Measurements from ENCODE around the gene LPP.

LPP gene

DNA sequence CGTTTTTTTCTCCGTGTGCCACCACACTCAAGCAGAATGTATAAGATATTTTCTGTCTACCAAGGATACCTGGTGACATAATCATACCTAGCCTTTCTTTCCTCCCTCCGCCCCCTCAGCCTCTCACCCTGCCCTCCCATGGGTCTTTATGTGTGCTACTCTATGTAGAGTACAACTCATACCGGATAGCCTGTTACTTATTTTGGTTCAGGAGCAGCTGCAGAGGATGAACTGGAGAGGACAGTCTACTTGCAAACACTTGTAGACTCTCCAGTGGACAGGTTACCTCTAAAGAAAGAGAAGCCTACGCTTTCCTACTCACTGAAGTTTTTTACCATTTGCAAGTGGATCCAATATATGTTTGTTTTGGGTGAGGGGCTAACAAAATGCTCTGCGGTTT, 671.9 kb downstream of the LPP start:
- no peak for DNase-seq (ENCODE audit: low read depth in 2 of 2)

- DNase-seq (ENCODE audit: low read depth in 2 of 2): peak in 1 of 2 donors; percentile 16
Observed at GRCh38 chr3:188826574-188826973, 672.6 kb downstream of the LPP start.

DNA sequence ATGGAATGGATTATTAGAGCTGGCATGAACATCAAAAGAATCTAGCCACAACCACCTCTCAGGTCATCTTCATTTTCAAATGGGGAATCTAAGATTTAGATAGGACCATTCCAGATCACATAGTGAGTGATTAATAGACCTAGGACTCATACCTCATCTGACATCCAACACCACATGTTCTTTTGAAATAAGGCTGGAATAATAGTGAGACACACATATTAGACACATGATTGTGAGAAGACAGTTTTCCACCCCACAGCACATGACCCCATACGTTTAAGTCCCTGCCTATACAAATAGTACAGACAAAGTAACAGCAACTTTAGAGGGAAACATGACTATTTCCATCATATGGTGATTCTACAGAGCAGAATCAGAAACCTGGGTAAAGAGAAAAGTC, 673.1 kb downstream of the LPP start:
- no peak for DNase-seq (ENCODE audit: low read depth in 2 of 2)

- no peak for DNase-seq (ENCODE audit: low read depth in 2 of 2)
Observed at GRCh38 chr3:188827576-188827975, 673.6 kb downstream of the LPP start.

- no peak for DNase-seq (ENCODE audit: low read depth in 2 of 2)
Observed at GRCh38 chr3:188829130-188829529, 675.2 kb downstream of the LPP start.

DNA sequence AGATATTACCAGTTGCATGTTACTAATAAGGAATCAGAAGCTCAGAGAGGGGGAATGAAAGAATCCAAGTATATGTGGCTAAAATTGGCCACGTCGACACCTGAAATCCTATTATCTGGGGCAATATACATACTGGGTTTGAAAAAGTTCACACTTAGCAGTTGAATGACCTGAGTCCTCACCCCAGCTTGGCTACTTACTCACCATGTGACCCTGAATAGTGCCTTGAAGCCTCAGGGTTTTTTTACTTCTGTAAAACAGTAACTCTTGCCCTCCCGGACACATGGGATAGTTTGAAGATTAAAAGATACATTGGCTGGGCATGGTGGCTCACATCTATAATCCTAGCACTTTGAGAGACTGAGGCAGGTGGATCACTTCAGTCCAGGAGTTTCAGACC, 675.6 kb downstream of the LPP start:
- no peak for DNase-seq (ENCODE audit: low read depth in 2 of 2)

- no peak for DNase-seq (ENCODE audit: low read depth in 2 of 2)
Observed at GRCh38 chr3:188830893-188831292, 676.9 kb downstream of the LPP start.

GRCh38 chr3:188832146-188832545, 678.2 kb downstream of the LPP start:
- DNase-seq (ENCODE audit: low read depth in 2 of 2): no peak

DNA sequence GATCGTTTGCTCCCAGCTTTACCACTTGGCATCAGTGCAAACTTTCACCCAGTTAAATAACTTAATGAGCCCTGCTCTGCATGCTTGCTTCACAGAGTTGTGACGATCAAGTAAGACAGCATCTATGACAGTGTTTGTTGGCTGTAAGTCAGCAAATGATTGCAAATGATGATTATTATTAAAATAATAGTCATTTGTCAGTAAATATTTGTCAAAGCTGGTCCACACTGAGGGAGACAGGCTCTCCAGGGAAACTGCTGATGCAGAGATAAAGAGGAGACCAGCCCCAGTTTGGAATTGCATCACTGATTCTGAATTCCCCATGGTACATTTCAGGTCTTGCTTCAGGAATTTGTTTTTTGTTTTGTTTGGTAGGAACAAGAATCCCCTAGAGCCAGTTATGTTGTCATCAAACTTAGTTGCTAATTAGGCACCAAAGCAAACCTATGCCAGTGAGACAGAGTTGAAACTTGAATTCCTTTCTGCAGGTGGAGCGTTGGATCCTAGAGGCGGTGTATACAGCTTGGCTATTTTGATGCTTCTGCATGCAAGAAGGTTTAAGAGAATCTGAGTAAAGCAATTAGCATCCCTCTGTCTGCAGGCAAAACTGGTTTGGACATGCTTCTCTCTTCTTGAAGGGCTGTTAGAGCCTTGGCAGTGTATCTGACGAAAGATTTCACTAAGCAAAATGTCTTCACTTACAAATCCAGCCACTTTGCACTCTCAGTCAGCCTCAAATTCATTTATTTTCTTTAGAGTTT, 679.2 kb downstream of the LPP start:
- no peak for DNase-seq (ENCODE audit: low read depth in 2 of 2)

GRCh38 chr3:188834349-188834748, 680.4 kb downstream of the LPP start:
- DNase-seq (ENCODE audit: low read depth in 2 of 2): no peak

- DNase-seq (ENCODE audit: low read depth in 2 of 2): no peak
Observed at GRCh38 chr3:188839187-188839695, 685.3 kb downstream of the LPP start.

- no peak for DNase-seq (ENCODE audit: low read depth in 2 of 2)
Observed at GRCh38 chr3:188840290-188840689, 686.3 kb downstream of the LPP start.

DNA sequence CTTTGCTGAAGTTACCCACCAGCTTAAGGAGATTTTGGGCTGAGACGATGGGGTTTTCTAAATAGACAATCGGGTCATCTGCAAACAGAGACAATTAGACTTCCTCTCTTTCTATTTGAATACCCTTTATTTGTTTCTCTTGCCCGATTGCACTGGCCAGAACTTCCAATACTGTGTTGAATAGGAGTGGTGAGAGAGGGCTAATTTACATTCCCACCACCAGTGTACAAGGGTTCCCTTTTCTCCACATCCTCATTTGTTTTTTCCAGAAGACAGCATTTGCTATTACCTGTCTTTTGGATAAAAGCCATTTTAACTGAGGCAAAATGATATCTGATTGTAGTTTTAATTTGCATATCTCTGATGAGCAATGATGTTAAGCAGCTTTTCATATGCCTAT, 687.9 kb downstream of the LPP start:
- DNase-seq (ENCODE audit: low read depth in 2 of 2): no peak

GRCh38 chr3:188842639-188843038, 688.7 kb downstream of the LPP start:
- DNase-seq (ENCODE audit: low read depth in 2 of 2): no peak

DNA sequence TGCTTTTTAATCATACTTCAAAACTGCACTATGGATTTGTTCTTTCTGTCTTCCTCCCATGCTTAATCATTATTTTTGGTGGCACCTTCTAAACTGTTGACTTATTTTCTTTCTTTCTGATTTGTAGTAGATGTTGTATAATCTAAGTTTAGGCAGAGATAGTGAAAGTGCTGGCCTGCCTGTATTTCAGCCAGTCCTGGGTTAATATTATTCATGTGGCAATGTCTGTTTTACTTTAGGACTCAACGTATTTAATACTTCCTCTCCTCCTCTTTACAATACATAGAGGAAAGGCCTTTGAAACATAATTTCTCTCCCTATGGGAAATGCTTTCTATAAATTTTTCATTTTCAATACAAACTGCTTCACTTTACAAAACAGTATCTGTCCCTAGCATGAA, 690.1 kb downstream of the LPP start:
- DNase-seq (ENCODE audit: low read depth in 2 of 2): no peak

DNA sequence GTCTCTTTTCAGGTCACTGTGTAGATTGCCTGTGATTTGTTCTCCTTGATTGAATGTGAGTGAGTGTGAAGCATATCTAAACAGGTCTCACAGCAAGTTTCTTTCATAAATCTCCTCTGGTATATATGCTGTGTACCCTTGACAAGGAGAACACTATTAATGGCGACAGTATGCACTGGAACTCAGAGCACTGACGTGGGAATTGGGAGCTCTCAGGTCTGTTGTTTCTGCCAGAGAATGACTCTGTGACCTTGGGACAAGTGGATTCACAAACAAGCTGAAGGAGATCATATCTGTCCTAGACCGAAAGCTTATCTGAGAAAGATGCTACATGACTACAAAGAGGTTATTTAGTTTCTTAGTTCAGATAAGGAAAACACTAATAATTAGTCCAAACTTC, 691.6 kb downstream of the LPP start:
- DNase-seq (ENCODE audit: low read depth in 2 of 2): no peak

GRCh38 chr3:188848947-188849346, 695.0 kb downstream of the LPP start:
- no peak for DNase-seq (ENCODE audit: low read depth in 2 of 2)

GRCh38 chr3:188853856-188854771, 700.2 kb downstream of the LPP start:
- DNase-seq (ENCODE audit: low read depth in 2 of 2): no peak

- DNase-seq (ENCODE audit: low read depth in 2 of 2): no peak
Observed at GRCh38 chr3:188854772-188855149, 700.8 kb downstream of the LPP start.

GRCh38 chr3:188855675-188856074, 701.7 kb downstream of the LPP start:
- no peak for DNase-seq (ENCODE audit: low read depth in 2 of 2)

DNA sequence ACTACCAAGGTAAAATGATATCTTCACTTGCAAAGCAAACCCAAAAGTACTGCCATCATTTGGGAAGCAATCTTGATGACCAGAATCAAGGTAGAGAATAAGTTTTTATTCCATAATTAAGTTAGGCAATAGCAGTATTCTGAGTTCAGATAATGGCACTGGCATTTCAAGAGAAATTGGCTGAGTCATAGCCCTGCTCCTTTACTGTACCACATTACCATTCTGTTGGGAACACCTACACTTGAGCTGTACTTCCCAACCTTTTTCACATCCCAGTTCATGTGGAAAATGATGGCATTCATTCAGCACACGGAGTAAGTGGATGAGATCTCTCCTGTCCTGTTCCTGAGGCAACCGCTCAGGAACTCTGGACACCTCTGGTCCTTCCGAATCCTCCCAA, 706.2 kb downstream of the LPP start:
- DNase-seq (ENCODE audit: low read depth in 2 of 2): no peak

- no peak for DNase-seq (ENCODE audit: low read depth in 2 of 2)
Observed at GRCh38 chr3:188861842-188862744, 708.1 kb downstream of the LPP start.

Measured in stimulated activated CD4-positive, alpha-beta T cell treated with anti-CD3 and anti-CD28 coated beads, Interleukin-4, amount 100 ng/mL, for 48 hours (primary cell).